Lower lobe of right lung (tissue), 2 donors: ENCODE data around the gene AJAP1. TPM values are rescaled to one million over a fixed set of nuclear protein-coding genes. Genes with fewer than 3 reads are reported as not detected.

Experiments used
- ATAC-seq, 2 donors: fragments of 200-7000 bp; cut with Tn5 transposase; one replicate each; pipeline ENCODE4 v1.9.1; 2020 to 2022; ENCODE audit warnings: mild to moderate bottlenecking in 2 of 2, moderate library complexity in 2 of 2
- DNase-seq: peaks from one replicate; pipeline ENCODE4 v3.0.0-alpha.2; 2020
- H3K27ac ChIP-seq: fragments of 200-600 bp; one replicate; pipeline ENCODE4 v1.8.0; 2022
- H3K27me3 ChIP-seq: fragments of 200-600 bp; one replicate; pipeline ENCODE4 v1.8.0; 2022; ENCODE audit warnings: low read depth
- H3K36me3 ChIP-seq: fragments of 200-600 bp; one replicate; pipeline ENCODE4 v1.8.0; 2022; ENCODE audit warnings: mild to moderate bottlenecking
- H3K4me1 ChIP-seq: fragments of 200-600 bp; one replicate; pipeline ENCODE4 v1.8.0; 2022
- H3K4me3 ChIP-seq: fragments of 200-600 bp; one replicate; pipeline ENCODE4 v1.8.0; 2022; ENCODE audit warnings: mild to moderate bottlenecking
- H3K9me3 ChIP-seq: fragments of 200-600 bp; one replicate; pipeline ENCODE4 v1.8.0; 2022
- intact Hi-C: fragments of 100-400 bp; cut with DNase I; formaldehyde crosslinking; loops from one replicate; pipeline ENCODE4 v1.11.0; 2022
- total RNA-seq: library from RNA; stranded (reverse); fragmentation: NEBNext Ultra II Directional; extraction: Animal tissue kit (Norgen Biotek cat#: 25700); gene quantifications from one replicate; pipeline ENCODE4 v1.2.1, GENCODE V29; 2021
- TF ChIP-seq, protein P1 (sequence below): fragments of 200-600 bp; IDR thresholded peaks from one replicate; pipeline ENCODE4 v1.8.0; 2022; ENCODE audit warnings: antibody characterized with exemption, mild to moderate bottlenecking
- donor health status: DM: no; HTN: yes; CAD: no; lungs with severe emphysema.

The AJAP1 gene
- total RNA-seq, 1 donor from 2014 or later = 0.77 TPM

DNA sequence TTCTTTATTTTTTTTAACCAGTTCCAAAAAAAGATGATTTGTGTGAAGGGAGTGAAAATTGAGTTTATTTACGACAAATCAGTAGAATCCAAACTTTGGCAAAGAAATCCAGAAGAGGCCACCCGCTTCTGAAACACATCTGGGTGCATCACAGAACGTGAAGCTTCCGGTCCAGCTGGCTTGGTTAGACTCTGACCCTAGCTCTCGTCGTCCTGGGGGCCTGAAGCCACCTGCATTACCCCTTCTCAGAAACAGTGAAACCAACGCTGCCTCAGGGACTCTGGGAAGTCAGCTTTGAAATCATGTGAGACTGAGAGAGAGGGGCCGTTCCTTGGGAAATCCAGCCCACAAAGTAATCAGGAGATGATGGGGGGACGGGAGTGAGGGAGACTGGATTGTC is 21.8 kb downstream of the AJAP1 start:
- intact Hi-C loops = no loop called here
- no peak overlapping the region for H3K4me3 ChIP-seq
- H3K27ac ChIP-seq = no peak overlapping the region
- H3K4me1 ChIP-seq = no peaks in the 10 kb centered on the region
- TF ChIP-seq, protein P1, sequence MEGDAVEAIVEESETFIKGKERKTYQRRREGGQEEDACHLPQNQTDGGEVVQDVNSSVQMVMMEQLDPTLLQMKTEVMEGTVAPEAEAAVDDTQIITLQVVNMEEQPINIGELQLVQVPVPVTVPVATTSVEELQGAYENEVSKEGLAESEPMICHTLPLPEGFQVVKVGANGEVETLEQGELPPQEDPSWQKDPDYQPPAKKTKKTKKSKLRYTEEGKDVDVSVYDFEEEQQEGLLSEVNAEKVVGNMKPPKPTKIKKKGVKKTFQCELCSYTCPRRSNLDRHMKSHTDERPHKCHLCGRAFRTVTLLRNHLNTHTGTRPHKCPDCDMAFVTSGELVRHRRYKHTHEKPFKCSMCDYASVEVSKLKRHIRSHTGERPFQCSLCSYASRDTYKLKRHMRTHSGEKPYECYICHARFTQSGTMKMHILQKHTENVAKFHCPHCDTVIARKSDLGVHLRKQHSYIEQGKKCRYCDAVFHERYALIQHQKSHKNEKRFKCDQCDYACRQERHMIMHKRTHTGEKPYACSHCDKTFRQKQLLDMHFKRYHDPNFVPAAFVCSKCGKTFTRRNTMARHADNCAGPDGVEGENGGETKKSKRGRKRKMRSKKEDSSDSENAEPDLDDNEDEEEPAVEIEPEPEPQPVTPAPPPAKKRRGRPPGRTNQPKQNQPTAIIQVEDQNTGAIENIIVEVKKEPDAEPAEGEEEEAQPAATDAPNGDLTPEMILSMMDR = no peak
- H3K9me3 ChIP-seq = peaks cover 7% of the 10 kb centered on the region
- H3K27me3 ChIP-seq = peaks cover 2% of the 10 kb centered on the region
- ATAC-seq (no peak), DNase-seq (no peak)
- H3K36me3 ChIP-seq = no peaks in the 10 kb centered on the region

DNA sequence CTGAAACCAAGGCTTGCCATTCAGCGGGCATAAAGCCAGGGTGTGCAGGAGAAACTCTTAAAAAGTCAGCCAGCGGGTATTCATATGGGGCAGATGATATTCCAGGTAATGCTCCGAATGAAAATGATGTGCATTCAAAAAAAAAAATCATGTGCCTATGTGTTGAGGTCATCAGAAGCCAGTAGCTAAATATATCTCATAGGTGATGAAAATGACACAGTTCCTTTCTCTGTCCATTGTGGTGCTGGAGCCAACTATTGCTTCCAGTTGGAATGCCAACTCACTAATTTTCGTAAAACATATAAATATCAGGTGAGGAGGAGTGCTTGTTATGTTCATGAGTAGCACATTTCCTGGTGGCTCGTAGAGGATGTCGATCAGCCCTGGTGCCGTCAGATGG is 23.2 kb downstream of the AJAP1 start:
- Histone ChIP-seq H3K4me1 (no peaks in the 10 kb centered on the region), H3K4me3 (no peak overlapping the region), H3K27me3 (peaks cover 4% of the 10 kb centered on the region), H3K36me3 (no peaks in the 10 kb centered on the region), H3K9me3 (peaks cover 7% of the 10 kb centered on the region), H3K27ac (no peak overlapping the region)
- intact Hi-C loops = no loop called here
- no peak for ATAC-seq
- no peak for DNase-seq
- TF ChIP-seq, protein P1 = no peak

DNA sequence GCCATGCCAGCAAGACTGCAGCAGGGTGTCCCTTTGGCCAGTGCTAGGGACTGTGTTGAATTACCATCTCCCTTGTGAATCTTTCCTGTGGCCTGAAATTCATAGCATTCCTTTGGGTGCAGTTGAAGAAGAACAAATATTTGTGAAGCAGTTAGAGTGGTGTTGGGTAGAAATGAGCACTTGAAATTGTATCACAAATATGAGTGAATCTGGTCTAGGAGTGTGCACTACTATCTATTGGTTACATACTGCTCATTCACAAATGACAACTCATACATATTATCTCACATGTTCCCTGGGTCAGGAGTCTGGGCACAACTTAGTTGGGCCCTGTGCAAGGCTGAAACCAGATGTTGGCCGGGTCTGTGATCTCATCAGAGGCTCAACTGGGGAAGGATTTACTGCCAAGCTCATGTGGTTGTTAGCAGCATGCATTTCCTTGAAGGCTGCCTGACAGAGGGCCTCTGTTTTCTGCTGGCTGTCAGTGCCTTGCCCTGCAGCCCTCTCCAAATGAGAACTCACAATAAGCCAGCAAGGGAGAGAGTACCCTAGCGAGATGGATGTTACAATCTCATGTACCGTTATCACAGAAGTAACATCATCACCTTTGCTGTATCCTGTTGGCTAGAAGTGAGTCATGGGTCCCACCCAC is 23.8 kb downstream of the AJAP1 start:
- no peaks in the 10 kb centered on the region for H3K4me1 ChIP-seq
- ATAC-seq (no peak), DNase-seq (no peak)
- peaks cover 7% of the 10 kb centered on the region for H3K9me3 ChIP-seq
- H3K4me3 ChIP-seq = no peak overlapping the region
- TF ChIP-seq, protein P1 = no peak
- no peaks in the 10 kb centered on the region for H3K36me3 ChIP-seq
- no peak overlapping the region for H3K27ac ChIP-seq
- peaks cover 4% of the 10 kb centered on the region for H3K27me3 ChIP-seq
- intact Hi-C loops = no loop called here

DNA sequence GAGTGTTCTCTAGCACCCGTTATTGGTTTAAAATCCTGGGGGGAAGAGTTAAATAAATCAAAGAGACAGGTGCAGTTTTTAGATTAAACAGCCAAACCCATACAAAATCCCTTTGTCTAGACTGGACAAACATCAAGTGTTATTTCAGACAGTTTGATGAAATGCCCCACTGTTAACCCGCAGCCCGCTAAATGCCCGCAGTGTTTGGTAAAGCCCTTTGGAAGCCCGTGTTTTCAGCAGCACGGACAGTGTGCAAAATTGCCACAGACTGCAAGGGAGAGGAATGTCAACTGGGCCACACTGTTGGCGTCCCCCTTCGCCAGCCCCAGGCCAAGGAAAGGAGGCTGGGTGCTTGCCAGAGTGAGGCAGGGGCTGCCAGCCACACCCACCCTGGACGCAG is 26.6 kb downstream of the AJAP1 start:
- Histone ChIP-seq H3K27ac (no peak overlapping the region), H3K36me3 (no peaks in the 10 kb centered on the region), H3K27me3 (peaks cover 8% of the 10 kb centered on the region), H3K9me3 (peaks cover 7% of the 10 kb centered on the region), H3K4me3 (no peak overlapping the region), H3K4me1 (no peaks in the 10 kb centered on the region)
- ATAC-seq (no peak), DNase-seq (no peak)
- intact Hi-C loops = no loop called here
- TF ChIP-seq, protein P1 = no peak

DNA sequence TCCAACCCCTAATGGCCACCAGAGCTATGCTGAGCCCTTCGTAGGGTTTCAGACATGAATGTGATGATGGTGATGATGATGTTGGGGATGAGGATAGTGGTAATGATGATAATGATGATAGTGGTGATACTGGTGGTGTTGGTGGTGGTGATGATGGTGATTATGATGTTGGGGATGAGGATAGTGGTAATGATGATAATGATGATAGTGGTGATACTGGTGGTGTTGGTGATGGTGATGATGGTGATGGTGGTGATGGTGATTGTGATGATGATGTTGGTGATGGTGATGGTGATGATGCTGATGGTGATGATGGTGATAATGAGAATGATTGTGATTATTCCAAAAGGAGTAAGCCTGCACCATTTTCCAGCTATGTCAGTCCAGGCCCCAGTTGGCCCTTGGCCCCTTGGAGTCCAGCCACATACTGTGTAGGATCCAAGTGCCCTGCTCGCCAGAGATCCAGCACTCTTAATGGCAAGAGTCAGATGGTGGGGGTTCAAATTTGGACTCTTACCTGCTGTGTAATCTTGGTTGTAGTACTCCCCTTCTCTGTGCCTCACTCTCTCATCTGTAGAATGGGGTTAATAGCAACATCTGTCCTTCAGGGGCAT is 28.3 kb downstream of the AJAP1 start:
- Histone ChIP-seq H3K27ac (no peak overlapping the region), H3K4me3 (no peak overlapping the region), H3K9me3 (peaks cover 7% of the 10 kb centered on the region), H3K36me3 (no peaks in the 10 kb centered on the region), H3K4me1 (no peaks in the 10 kb centered on the region), H3K27me3 (peaks cover 15% of the 10 kb centered on the region)
- intact Hi-C loops = no loop called here
- ATAC-seq (no peak), DNase-seq (no peak)
- TF ChIP-seq, protein P1 = no peak
